NCI-H345 treated with DMSO at 0.1 percent for 48 hours (cell line): ENCODE results near the gene CAPN1.
"Not testable (repeated sequence)": the region's sequence is repeated elsewhere in the genome, so short reads cannot be mapped to it uniquely, and the experiment has no call there.

Experiments
- DNase-seq: peaks from one replicate; lab custom pipeline; 2025; ENCODE audit not compliant: unreplicated experiment; lab: John Stamatoyannopoulos, UW

CAPN1 gene

DNA sequence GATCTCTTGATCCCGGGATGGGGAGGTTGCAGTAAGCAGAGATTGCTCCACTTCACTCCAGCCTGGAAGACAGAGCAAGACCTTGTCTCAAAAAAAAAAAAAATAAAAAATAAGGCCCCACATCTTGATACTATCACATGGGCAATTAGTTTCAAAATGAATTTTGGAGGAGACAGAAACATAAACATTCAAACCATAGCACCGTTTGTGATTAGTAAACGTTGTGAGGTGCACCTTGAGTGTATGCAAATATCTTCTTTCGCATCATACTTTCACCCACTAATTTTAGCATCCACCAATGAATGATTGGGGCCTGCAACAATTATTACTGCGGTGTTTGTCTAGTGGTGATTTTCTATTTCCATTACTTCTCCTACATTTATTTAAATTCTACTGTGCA, 22.7 kb upstream of the CAPN1 start:
- DNase-seq: no peak

DNA sequence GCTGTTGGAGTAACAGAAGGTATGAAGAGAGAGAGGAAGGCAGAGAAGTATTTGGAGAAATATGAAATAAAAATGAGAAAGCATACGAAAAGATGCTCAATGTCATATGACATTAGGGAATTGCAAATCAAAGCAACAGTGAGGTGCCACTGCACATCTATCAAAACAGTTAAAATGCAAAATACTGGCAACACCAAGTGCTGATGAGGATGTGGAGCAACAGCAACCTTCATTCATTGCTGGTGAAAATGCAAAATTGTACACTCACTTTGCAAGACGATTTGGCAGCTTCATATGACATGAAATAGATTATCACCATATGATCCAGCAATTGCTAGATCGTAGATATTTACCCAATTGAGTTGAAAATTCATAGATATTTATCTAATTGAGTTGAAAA, 21.1 kb upstream of the CAPN1 start:
- DNase-seq: no peak

DNA sequence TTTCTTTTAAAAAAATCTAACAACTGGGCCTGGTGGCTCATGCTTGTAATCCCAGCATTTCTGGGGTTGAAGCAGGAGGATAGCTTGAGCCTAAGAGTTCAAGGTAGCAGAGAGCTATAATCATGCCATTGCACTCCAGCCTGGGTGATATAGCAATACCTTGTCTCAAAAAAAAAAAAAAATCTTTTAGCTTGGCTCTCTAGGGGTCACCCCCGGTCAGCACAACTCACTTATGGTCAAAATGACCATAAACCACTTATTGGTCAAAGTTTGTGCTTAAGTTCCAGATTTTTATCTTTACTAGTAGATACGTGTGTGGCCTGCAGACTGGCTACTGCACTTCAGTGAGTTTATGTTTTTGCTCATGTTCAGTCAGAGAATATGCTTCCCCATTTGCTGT, 18.0 kb upstream of the CAPN1 start:
- DNase-seq: no peak

DNA sequence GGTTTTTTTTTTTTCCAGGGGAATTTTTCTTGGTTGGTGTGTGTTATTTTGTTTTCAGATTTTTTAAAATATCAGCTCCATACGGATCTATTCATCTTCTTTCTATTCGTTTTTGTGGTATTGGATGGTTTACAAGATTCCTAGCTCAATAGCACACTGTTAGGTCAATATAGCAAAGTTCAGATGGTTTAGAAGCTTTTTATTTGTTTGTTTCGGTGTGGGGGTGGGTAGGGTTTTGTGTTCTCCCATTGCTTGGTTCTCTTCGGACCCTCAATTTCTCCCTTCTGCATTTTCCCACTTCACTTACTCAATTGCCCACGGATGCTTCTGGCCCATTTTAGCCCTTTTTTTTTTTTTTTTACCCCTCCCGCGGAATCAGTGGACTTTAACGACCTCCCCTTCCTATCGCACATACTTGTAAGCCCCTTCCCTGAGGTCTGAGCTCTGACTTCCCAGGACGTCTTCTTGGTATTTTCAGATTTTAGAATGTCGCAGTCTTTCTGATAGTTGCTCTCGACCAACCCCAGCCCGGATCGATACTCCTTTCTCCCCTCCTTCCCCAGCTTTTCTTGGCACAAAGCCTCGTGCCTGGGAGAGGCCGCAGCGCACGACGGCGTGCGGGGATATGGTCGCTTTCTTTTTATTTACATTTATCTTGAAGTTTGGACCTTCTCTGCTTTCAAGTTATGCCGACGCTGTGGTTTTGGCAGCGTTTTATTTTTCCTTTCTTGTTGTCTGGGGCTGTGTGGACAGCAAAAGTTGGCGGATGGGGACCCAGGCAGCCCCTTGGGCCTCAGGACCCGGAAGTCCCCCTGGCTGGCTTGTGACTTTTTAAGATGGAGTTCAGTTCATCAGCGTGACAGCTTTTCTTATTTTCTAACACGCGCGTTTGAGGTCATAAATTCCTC, 16.1 kb upstream of the CAPN1 start:
- no peak for DNase-seq

DNA sequence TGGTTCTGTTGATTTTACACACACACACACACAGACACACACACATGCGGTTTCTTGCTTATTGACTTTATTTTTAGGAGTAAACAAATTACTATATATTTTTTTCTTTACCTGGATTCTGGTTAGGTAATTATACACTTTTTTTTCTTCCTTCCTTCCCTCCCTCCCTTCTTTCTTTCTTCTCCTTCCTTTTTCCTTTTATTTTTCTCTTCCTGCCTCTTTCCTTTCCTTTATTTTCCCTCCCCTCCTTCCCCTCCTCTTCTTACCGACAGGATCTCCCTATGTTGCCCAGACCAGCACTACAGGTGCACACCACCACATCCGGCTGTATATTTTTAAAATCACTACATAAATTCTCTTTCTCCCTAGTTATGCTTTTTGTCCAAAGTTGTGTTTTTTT, 14.8 kb upstream of the CAPN1 start:
- no peak for DNase-seq

DNA sequence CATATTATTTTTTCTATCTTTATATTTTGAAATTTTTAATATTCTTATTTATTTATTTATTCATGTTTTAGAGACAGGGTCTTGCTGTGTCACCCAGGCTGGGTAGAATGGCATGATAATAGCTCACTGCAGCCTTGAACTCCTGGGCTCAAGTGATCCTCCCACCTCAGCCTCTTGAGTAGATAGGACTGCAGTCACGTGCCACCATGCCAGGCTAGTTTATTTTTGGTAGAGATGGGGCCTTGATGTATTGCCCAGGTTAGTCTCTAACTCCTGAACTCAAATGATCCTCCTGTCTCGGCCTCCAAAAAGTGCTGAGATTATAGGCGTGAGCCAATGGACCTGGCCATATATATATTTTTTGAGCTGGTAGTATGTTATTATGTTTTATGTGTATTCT, 14.1 kb upstream of the CAPN1 start:
- no peak for DNase-seq

DNA sequence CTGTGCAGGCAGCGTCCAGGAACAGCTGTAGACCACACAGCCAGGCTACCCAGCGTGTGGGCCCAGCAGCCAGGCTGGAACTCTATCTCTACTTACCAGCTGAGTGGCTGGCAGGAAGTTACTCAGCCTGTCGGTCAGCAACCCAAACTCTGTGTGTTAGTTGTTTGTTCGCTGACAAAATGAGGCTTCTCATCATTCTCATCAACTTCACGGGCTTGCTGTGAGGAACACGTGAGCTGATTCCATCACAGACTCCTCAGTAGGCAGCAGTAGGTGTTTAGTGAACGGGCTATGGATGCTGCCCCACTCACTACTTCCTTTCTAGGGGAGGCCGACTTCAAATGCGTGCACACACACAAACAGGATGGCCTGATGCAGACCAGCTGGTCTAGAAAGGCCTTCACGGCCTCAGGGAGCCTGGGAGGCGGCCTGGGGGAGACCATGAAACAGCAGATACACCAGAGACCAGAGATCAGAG, 12.5 kb upstream of the CAPN1 start:
- no peak for DNase-seq

DNA sequence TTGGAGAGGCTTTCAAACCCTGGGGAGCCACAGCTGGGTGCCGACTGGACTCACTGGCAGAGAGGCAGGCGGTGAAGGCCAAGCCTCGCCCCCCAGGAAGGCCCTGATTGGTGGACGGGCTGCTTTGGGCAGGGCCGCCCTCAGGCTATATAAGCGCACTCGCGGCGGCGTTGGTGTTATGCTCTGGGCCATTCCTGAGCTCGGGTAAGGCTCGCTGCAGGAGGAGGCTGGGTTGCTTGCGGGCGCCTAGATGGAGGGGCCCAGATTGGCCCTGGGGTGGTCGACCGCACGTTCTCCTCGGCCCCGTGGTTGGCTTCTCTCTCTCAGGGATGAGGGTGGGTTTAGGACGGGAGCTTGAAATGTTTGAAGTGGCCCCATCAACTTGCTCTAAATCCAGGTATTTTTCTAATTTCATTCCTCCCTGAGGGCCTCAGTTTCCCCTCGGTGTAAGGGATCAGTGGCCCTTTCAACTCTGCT, 11.6 kb upstream of the CAPN1 start, which contains the start of gene SPDYC:
SPDYC (plus strand) TSS at position 176 of the 477 bp plus-strand sequence. CDS start 1,125 bp downstream, outside the sequence.
- no peak for DNase-seq

DNA sequence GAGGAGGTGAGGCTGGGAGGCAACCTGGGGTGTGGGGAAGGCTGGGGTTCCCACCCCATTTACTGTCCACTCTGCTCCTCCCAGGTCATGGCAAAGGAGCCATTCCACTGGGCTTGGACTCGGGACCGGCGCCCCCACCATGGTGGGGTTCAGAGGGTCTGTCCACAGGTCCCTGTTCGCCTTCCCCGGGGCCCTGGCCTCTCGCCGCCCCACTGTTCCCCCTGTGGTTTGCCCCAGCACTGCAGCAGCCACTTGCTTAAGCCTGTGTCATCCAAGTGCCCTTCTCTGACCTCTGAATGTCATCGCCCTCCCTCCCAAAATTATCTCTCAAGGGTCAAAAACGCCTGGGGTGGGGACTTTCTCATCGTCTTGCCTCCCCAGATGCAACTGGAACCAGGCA, 9.1 kb upstream of the CAPN1 start:
- no peak for DNase-seq

DNA sequence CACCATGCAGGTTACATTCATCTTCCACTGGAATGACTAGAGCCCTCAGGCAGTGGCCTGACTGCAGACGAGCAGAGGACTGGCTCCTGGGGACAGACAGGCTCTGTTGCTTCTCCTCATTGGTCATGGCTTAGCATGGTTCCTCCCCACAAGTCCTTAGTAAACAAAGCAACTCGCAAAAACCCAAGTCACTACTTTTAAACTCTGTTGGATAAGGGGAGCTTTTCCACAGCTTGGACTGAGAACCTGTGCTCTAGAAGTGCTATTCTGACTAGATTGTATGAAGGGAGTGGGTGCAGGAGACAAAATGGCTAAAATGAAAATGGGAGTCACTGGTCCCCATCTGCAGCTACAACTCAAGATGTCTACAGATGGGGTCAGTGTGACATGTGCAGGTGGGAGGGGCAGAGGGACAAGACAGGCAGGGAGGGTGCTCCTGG, 7.1 kb upstream of the CAPN1 start:
- DNase-seq: not testable (repeated sequence)

DNA sequence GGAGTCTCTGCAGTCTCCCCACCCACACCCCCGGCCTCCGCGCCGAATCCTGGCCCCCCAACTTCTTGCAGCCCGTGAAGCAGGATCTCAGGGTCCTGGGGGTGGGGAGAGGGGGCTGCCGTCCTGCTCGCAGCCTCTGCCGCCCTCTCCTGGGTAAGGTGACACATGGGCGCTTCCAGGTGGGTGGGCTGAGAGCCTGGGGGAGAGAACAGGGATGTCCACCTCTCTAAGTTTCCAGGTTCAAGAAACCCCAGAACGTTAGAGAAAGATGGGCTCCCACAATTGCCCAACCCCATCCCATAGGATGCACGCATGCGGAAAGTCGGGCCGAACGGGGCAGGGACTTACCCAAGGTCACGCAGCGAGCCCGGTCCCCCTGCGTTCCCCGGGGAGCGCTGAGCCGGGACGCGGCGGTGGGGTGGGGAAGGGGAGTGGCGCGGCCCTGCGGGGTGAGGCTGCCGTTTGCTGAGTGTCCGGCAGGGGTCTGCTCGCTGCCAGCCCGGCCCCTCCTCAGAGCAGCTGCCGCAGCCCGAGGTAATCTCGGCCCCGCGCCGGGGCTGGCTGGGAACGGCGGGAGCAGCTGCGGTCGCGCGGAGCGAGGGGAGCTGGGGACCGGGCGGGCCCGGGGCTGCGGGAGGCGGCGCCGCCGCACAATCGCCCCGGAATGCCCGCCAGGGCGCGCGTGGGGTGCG, 705 bp upstream of the CAPN1 start:
- DNase-seq: peak; percentile 32

DNA sequence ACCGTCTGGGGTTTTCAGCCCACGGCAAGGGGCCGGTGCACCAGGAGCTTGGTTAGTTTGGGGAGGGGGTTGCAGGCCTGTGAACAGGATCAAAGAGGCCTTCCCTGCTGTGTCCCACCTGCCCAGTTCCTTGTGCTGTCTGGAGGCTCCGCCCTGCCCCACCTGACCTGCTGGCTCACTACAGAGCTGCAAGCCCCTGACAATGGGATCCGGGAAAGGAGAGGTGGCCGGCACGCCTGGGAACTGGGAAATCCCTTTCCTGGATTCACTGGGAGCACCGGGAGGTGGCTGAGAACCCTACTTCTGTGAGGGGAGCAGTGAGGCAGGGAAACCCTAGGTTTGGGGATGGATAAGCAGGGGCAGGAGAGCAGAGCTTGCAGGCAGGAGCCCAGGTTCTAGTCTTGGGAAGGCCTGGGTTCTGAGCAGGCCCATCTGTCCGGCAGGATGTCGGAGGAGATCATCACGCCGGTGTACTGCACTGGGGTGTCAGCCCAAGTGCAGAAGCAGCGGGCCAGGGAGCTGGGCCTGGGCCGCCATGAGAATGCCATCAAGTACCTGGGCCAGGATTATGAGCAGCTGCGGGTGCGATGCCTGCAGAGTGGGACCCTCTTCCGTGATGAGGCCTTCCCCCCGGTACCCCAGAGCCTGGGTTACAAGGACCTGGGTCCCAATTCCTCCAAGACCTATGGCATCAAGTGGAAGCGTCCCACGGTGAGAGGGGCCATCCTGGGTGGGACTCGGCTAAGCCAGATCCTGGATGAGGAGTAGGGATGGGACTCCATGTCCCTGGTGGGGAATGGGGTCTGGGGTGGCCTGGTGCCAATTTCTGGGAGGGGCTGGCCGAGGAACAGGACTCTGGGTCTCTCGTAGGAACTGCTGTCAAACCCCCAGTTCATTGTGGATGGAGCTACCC, 786 bp downstream of the CAPN1 start:
- DNase-seq: peak; percentile 20

DNA sequence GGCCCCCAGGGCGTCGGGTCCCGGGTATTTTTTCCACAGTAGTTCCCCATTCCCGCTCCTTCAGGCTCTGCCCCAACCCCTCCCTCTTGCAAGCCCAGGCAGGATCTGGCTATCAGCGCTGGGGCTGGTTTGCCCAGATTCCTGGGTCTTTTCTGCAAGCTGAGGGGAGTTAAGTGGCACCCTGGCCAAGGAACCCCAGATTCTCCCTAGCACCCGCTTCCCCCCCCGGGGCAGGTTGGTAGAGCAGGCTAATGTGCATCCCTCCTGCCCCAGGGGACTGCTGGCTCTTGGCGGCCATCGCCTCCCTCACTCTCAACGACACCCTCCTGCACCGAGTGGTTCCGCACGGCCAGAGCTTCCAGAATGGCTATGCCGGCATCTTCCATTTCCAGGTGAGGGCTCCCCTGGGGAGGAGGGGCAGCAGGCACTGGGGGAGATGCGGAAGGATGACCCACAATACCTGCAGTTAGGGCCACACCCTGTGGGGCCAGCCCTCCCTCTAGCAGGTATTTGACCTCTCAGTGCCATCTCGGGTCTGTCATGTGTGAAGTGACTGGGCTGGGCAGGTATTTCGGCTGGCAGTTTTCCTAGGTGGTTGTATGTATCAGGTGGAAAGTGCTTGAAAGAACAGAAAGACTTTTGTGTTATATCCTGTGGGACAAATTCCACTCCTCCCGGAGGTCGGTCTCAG, 1.6 kb downstream of the CAPN1 start:
- no peak for DNase-seq

DNA sequence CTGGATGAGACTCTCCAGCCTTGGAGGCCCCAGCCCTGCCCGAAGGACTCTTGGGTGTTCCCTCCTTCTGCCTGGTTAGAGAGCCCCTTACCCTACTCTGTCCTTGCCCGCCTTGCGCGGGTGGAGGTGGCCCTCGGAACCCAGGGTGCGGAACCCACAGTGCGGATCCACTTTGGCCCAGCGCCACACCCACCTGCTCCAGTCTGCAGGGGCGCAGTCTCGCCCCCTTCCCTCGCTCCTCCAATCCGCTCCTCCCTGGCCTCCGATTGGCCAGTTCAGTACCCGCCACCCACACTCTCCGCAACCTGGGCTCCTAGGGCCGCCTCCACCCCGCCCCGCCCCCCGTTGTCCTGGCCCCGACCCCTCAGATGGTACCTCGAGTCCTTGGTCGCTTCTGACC, 2.4 kb downstream of the CAPN1 start:
- DNase-seq: no peak

DNA sequence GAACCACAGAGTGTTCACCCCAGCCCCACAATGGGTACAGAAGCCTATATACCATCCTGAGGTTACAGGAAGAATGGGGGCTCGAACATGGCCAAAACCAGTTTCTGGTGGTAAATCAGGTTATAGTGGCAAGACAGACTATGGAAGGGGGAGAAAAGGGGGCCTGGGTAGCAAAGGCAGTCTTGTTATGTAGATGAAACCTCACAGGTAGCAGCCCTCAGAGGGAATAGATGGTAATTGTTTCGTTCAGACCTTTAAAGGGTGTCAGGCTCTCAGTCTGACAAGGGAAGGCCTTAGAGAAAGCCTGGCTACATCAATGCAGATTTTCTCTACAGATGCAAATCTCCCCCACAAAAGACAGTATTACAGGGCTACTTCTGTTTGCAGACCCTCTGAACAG, 3.4 kb downstream of the CAPN1 start:
- DNase-seq: no peak

DNA sequence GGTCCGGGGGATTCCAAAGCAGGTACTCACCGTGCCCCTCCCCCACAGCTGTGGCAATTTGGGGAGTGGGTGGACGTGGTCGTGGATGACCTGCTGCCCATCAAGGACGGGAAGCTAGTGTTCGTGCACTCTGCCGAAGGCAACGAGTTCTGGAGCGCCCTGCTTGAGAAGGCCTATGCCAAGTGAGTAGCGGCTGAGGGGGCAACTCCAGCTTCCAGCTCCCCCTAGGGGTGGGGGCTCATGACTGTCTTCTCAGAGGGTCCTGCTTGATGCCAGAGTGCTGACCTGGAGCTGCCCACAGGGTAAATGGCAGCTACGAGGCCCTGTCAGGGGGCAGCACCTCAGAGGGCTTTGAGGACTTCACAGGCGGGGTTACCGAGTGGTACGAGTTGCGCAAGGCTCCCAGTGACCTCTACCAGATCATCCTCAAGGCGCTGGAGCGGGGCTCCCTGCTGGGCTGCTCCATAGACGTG, 4.2 kb downstream of the CAPN1 start:
- DNase-seq: no peak

DNA sequence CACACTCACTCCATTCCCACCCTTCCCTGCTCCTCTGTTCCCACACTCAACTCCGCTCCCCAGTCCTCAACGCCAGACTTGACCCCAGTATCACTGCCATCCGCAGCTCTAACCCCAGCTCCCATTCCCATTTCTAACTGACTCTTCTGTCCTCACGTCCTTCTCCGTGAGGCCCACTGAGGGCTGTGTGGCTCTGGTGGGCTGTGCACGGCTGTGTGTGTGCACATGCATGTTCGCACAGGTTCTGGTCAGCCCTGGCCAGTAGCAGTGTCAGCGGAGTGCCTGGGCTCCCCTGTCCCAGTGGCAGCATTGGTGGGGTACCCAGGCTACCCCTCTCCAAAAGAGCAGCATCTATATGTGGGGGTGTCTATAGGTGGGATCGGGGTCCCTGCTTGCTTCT, 5.0 kb downstream of the CAPN1 start:
- DNase-seq: no peak

DNA sequence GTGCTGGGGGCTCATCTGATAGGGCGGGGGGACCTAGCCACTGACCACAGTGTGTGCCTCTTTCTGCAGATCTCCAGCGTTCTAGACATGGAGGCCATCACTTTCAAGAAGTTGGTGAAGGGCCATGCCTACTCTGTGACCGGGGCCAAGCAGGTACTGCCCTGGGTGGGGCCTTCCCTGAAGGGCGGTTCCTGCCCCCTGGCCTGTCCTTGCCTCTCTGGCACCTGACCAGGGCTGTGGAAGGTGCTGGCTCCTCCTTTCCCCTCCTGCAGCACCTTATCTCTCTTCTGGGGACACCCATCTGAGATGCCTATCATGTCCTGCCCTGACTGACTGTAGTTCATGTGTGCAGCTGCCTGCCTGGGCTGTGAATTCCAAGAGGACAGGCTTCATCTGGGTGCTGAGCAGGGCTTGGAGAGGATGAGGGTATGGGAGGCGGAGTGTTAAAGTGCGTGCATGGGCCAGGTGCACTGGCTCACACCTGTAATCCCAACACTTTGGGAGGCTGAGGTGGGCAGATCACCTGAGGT, 5.5 kb downstream of the CAPN1 start:
- DNase-seq: no peak

DNA sequence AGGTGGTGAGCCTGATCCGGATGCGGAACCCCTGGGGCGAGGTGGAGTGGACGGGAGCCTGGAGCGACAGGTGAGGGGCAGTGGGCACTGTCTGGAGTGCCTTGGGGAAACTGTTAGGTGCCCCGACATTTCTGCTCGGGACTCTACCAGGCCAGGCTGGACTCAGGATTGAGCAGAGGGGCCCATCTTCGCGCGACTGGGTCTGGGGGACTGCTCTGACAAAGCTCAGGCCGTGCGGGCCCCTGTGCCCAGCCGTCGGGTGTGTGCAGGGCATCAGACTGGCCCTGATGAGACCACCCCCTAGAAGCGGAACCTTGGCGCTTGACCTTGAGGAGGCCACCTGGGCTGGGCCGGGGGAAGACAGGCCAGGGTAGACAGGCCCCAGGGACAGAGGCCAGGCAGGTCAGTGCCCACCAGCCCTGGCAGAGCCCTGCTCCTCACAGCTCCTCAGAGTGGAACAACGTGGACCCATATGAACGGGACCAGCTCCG, 6.3 kb downstream of the CAPN1 start:
- no peak for DNase-seq

DNA sequence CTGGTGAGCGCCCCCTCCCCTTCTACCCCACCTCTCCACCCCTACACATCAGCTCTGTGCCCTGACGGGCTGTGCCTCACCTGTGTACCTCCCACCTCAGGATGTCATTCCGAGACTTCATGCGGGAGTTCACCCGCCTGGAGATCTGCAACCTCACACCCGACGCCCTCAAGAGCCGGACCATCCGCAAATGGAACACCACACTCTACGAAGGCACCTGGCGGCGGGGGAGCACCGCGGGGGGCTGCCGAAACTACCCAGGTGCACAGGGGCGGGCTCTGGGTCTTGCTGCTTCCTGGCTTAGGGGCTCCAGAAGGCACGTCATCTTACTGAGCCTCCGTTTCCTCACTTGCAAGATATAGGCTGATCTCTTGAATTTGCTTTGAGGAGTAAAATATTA, 6.8 kb downstream of the CAPN1 start:
- DNase-seq: no peak
